Fibroblast of lung (primary cell): ENCODE results near the gene CORO1C. TPM values are rescaled to one million over a fixed set of nuclear protein-coding genes. Genes with fewer than 3 reads are reported as not detected.

ENCODE experiments used
- DNase-seq, 2 donors: peaks; one replicate each; pipeline versions ENCODE4 v3.0.0 to v3.0.0-alpha.2; 2010; ENCODE audit warnings: low read depth in 2 of 2
- H2AFZ ChIP-seq: 2 replicates; pipeline ENCODE4 v1.5.1; 2012; ENCODE audit warnings: low read length, control low read depth, inconsistent platforms
- H3K27ac ChIP-seq: 2 replicates; pipeline ENCODE4 v1.5.1; 2011; ENCODE audit warnings: low read length, control low read depth; ENCODE audit not compliant: insufficient read depth
- H3K27me3 ChIP-seq: 2 replicates; pipeline ENCODE4 v1.5.1; 2011; ENCODE audit warnings: mild to moderate bottlenecking, low read length; ENCODE audit not compliant: control insufficient read depth, insufficient read depth
- H3K36me3 ChIP-seq: 2 replicates; pipeline ENCODE4 v1.5.1; 2011; ENCODE audit warnings: low read length; ENCODE audit not compliant: control insufficient read depth, insufficient read depth
- H3K4me1 ChIP-seq: 2 replicates; pipeline ENCODE4 v1.5.1; 2011; ENCODE audit warnings: low read length; ENCODE audit not compliant: control insufficient read depth, insufficient read depth; ENCODE audit errors: extremely low read depth
- H3K4me2 ChIP-seq: 2 replicates; pipeline ENCODE4 v1.5.1; 2011; ENCODE audit warnings: low read length, control low read depth; ENCODE audit not compliant: insufficient read depth; ENCODE audit errors: extremely low read depth
- H3K4me3 ChIP-seq, 4 experiments: fragments of 200-600 bp in 1 of 4; sonication (generic) in 1 of 4; replicated peaks in 1 of 4; 2 replicates each; pipeline ENCODE4 v1.5.1; 2011 to 2016; ENCODE audit warnings: low read length in 4 of 4, low read depth in 3 of 4, mild to moderate bottlenecking in 3 of 4, control low read depth in 2 of 4, inconsistent platforms in 1 of 4, mixed read lengths in 1 of 4; ENCODE audit not compliant: insufficient read depth in 1 of 4; ENCODE audit errors: control extremely low read depth in 1 of 4
- H3K79me2 ChIP-seq: 2 replicates; pipeline ENCODE4 v1.5.1; 2012; ENCODE audit warnings: mild to moderate bottlenecking, low read length, inconsistent platforms; ENCODE audit not compliant: control insufficient read depth, insufficient read depth
- H3K9ac ChIP-seq: 2 replicates; pipeline ENCODE4 v1.5.1; 2011; ENCODE audit warnings: mild to moderate bottlenecking, low read length, control low read depth; ENCODE audit not compliant: insufficient read depth
- H3K9me3 ChIP-seq: 2 replicates; pipeline ENCODE4 v1.5.1; 2012; ENCODE audit warnings: low read depth, low read length; ENCODE audit not compliant: control insufficient read depth, insufficient read depth
- H4K20me1 ChIP-seq: 2 replicates; pipeline ENCODE4 v1.5.1; 2011; ENCODE audit warnings: low read length; ENCODE audit not compliant: control insufficient read depth, insufficient read depth; ENCODE audit errors: extremely low read depth
- CTCF ChIP-seq, 2 donors: IDR thresholded peaks in 1 of 2; conservative IDR thresholded peaks in 1 of 2; 1 replicate in 1 of 2; 2 replicates in 1 of 2; pipeline ENCODE4 v1.5.1; 2011 to 2012; ENCODE audit warnings: low read length in 2 of 2, control low read depth in 1 of 2, inconsistent platforms in 1 of 2, low read depth in 1 of 2, mild to moderate bottlenecking in 1 of 2
- EZH2 ChIP-seq: IDR thresholded peaks from 2 replicates; pipeline ENCODE4 v1.5.1; 2012; ENCODE audit warnings: low read length, control low read depth, mild to moderate bottlenecking; ENCODE audit errors: missing control alignments
- polyA plus RNA-seq, 2 donors: library from polyadenylated mRNA; depleted of rRNA in 1 of 2; stranded (reverse) in 1 of 2; unstranded in 1 of 2; fragments of >200 nt; gene quantifications; 2 replicates each; pipeline ENCODE4 v1.2.1, GENCODE V29; 2011 to 2012; ENCODE audit warnings: missing spikeins in 1 of 2
- total RNA-seq: library from RNA; depleted of rRNA; stranded (reverse); fragments of >200 nt; gene quantifications from 2 replicates; pipeline ENCODE4 v1.2.1, GENCODE V29; 2014

Gene CORO1C
- total and polyA plus RNA-seq, 2 donors (not counting 1 experiment from before 2014, with no cell fraction given), result 288 to 542 TPM

- Histone ChIP-seq H3K79me2 (peaks cover 93% of the 10 kb centered on the region), H3K4me3 (no peak overlapping the region), H3K9me3 (no peaks in the 10 kb centered on the region), H3K27ac (no peak overlapping the region), H3K27me3 (no peaks in the 10 kb centered on the region), H3K4me2 (no peak overlapping the region), H2AFZ (no peak overlapping the region), H3K4me1 (no peaks in the 10 kb centered on the region), H4K20me1 (no peaks in the 10 kb centered on the region), H3K36me3 (peaks cover 12% of the 10 kb centered on the region), H3K9ac (no peak overlapping the region)
- no peak for DNase-seq
- TF ChIP-seq EZH2 (no peak), CTCF (conservative IDR thresholded peaks at IDR 0.05 in 1 of 2, IDR thresholded peaks at IDR 0.05 in 1 of 2; ENCODE audit: low read depth in 1 of 2, low read length in 2 of 2) (no peak)
Measured at GRCh38 chr12:108675792-108676191, 55.5 kb downstream of the CORO1C start.

GRCh38 chr12:108672054-108672453 lies 59.3 kb downstream of the CORO1C start:
- no peak for TF ChIP-seq CTCF (conservative IDR thresholded peaks at IDR 0.05 in 1 of 2, IDR thresholded peaks at IDR 0.05 in 1 of 2; ENCODE audit: low read depth in 1 of 2, low read length in 2 of 2)
- TF ChIP-seq EZH2, result no peak
- Histone ChIP-seq H3K79me2 (peaks cover 96% of the 10 kb centered on the region), H2AFZ (no peak overlapping the region), H3K9me3 (no peaks in the 10 kb centered on the region), H3K27me3 (no peaks in the 10 kb centered on the region), H3K9ac (no peak overlapping the region), H4K20me1 (peaks cover 1% of the 10 kb centered on the region), H3K27ac (no peak overlapping the region), H3K4me3 (no peak overlapping the region), H3K4me2 (no peak overlapping the region), H3K36me3 (peaks cover 6% of the 10 kb centered on the region), H3K4me1 (peaks cover 5% of the 10 kb centered on the region)
- no peak for DNase-seq

GRCh38 chr12:108671110-108671509 lies 60.2 kb downstream of the CORO1C start:
- Histone ChIP-seq H3K9ac (no peak overlapping the region), H2AFZ (no peak overlapping the region), H3K79me2 (peaks cover 96% of the 10 kb centered on the region), H4K20me1 (peaks cover 1% of the 10 kb centered on the region), H3K27ac (no peak overlapping the region), H3K4me3 (no peak overlapping the region), H3K4me1 (peaks cover 13% of the 10 kb centered on the region), H3K9me3 (no peaks in the 10 kb centered on the region), H3K27me3 (no peaks in the 10 kb centered on the region), H3K4me2 (no peak overlapping the region), H3K36me3 (peaks cover 6% of the 10 kb centered on the region)
- DNase-seq, result no peak
- TF ChIP-seq CTCF (conservative IDR thresholded peaks at IDR 0.05 in 1 of 2, IDR thresholded peaks at IDR 0.05 in 1 of 2; ENCODE audit: low read depth in 1 of 2, low read length in 2 of 2) (no peak), EZH2 (no peak)
